Measurements from ENCODE around the gene AMBP. TPM values are rescaled to one million over a fixed set of nuclear protein-coding genes. Genes with fewer than 3 reads are reported as not detected.

The AMBP gene
- total RNA-seq, 1 donor from 2014 or later, result under 0.01 TPM

DNA sequence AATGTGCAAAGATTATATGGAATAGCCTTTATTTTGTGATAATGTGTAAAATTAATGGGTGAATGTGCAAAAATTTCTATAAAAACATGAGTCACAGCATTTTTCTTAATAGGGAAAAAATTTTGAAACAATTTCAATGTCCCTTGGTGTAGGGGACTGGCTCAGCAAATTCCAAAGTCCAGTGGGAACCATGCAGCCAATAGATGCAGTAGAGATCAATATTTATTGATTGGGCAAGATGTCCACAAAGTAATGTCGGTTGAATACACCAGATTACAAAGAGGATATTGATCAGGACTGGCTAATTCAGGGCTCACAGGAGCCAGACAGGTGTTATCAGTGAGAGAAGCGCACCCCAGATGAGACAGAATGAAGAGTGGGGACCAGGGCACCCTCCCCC is 62.5 kb downstream of the AMBP start:
- H3K9me3 ChIP-seq (ENCODE audit: control insufficient read depth in 3 of 3, low read length in 3 of 3), result no peaks in the 10 kb centered on the region
- no peak overlapping the region for H3K9ac ChIP-seq (ENCODE audit: low read depth in 1 of 3, low read length in 3 of 3)
- no peak overlapping the region for H3K27ac ChIP-seq (ENCODE audit: low read depth, low read length)
- H3K27me3 ChIP-seq (ENCODE audit: control insufficient read depth in 3 of 3, insufficient read depth in 3 of 3, low read length in 3 of 3), result no peaks in the 10 kb centered on the region
- H3K4me1 ChIP-seq (ENCODE audit: control insufficient read depth in 3 of 3, insufficient read depth in 3 of 3, low read length in 3 of 3), result no peaks in the 10 kb centered on the region
- peaks cover 7 to 35% (median 16%) of the 10 kb centered on the region in 3 donors for H3K36me3 ChIP-seq (ENCODE audit: control insufficient read depth in 3 of 3, insufficient read depth in 3 of 3, low read length in 3 of 3)
- no peak overlapping the region for H3K4me3 ChIP-seq (ENCODE audit: low read length in 3 of 3)

GRCh38 chr9:114014044-114014443 is 64.1 kb downstream of the AMBP start:
- Histone ChIP-seq H3K27me3 (ENCODE audit: control insufficient read depth in 3 of 3, insufficient read depth in 3 of 3, low read length in 3 of 3) (no peaks in the 10 kb centered on the region), H3K27ac (ENCODE audit: low read depth, low read length) (no peak overlapping the region), H3K36me3 (ENCODE audit: control insufficient read depth in 3 of 3, insufficient read depth in 3 of 3, low read length in 3 of 3) (peaks cover 7 to 35% (median 16%) of the 10 kb centered on the region in 3 donors), H3K4me1 (ENCODE audit: control insufficient read depth in 3 of 3, insufficient read depth in 3 of 3, low read length in 3 of 3) (no peaks in the 10 kb centered on the region), H3K9ac (ENCODE audit: low read depth in 1 of 3, low read length in 3 of 3) (no peak overlapping the region), H3K9me3 (ENCODE audit: control insufficient read depth in 3 of 3, low read length in 3 of 3) (no peaks in the 10 kb centered on the region), H3K4me3 (ENCODE audit: low read length in 3 of 3) (no peak overlapping the region)

DNA sequence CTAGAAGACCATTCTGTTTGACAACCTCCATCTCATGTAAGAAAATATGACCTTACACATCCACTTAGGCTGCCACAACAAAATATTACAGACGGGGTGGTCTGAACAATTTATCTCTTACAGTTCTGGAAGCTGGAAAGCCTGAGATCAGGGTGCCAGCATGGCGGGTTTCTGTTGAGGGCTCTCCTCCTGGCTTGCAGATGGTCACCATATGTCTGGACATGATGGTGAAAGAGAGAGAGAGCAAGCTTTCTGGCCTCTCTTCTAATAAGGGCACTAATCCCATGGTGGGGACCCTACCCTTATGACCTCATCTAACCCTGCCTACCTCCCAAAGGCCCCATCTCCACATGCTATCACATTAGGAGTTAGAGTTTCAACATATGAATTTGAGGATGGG is 66.0 kb downstream of the AMBP start:
- Histone ChIP-seq H3K4me1 (ENCODE audit: control insufficient read depth in 3 of 3, insufficient read depth in 3 of 3, low read length in 3 of 3) (no peaks in the 10 kb centered on the region), H3K4me3 (ENCODE audit: low read length in 3 of 3) (no peak overlapping the region), H3K27ac (ENCODE audit: low read depth, low read length) (no peak overlapping the region), H3K36me3 (ENCODE audit: control insufficient read depth in 3 of 3, insufficient read depth in 3 of 3, low read length in 3 of 3) (peaks cover 4 to 32% (median 7%) of the 10 kb centered on the region in 3 donors), H3K9me3 (ENCODE audit: control insufficient read depth in 3 of 3, low read length in 3 of 3) (no peaks in the 10 kb centered on the region), H3K27me3 (ENCODE audit: control insufficient read depth in 3 of 3, insufficient read depth in 3 of 3, low read length in 3 of 3) (no peaks in the 10 kb centered on the region), H3K9ac (ENCODE audit: low read depth in 1 of 3, low read length in 3 of 3) (no peak overlapping the region)

DNA sequence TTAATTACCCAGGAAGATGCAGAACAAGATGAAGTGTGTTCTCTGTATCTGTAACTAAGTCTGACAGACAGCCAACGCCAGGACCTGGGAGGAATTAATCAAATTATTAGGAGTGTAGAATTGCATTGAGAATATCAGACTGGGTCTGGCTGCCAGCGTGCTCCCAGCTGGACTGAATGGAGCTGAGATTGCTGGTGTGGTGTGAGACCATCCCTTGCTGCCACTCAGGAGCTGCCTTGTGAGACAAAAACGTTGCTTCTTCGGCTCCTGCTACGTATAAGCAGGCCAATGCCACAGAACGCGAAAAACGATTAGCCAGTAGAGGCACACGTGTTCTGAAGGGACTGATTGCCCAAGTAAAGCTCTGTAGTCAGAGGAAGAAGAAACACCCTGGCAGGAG is 66.8 kb downstream of the AMBP start:
- Histone ChIP-seq H3K9me3 (ENCODE audit: control insufficient read depth in 3 of 3, low read length in 3 of 3) (no peaks in the 10 kb centered on the region), H3K9ac (ENCODE audit: low read depth in 1 of 3, low read length in 3 of 3) (no peak overlapping the region), H3K27me3 (ENCODE audit: control insufficient read depth in 3 of 3, insufficient read depth in 3 of 3, low read length in 3 of 3) (no peaks in the 10 kb centered on the region), H3K36me3 (ENCODE audit: control insufficient read depth in 3 of 3, insufficient read depth in 3 of 3, low read length in 3 of 3) (peaks cover 0 to 28% (median 3%) of the 10 kb centered on the region in 3 donors), H3K4me1 (ENCODE audit: control insufficient read depth in 3 of 3, insufficient read depth in 3 of 3, low read length in 3 of 3) (no peaks in the 10 kb centered on the region), H3K4me3 (ENCODE audit: low read length in 3 of 3) (no peak overlapping the region), H3K27ac (ENCODE audit: low read depth, low read length) (no peak overlapping the region)

Other genes starting within 250 kb of the AMBP start
- 4.7 TPM for gene ZNF618, start 202.0 kb downstream of the AMBP start, total RNA-seq
- gene KIF12, start 21.0 kb upstream of the AMBP start, total RNA-seq, result not detected
- gene COL27A1, start 77.2 kb upstream of the AMBP start, total RNA-seq, result 8.9 TPM
- 1.6 TPM for gene ORM1, start 244.8 kb upstream of the AMBP start, total RNA-seq

Measured in skeletal muscle tissue (tissue), 4 donors.